ENCODE measurements around the gene SLAMF8.

The SLAMF8 gene

DNA sequence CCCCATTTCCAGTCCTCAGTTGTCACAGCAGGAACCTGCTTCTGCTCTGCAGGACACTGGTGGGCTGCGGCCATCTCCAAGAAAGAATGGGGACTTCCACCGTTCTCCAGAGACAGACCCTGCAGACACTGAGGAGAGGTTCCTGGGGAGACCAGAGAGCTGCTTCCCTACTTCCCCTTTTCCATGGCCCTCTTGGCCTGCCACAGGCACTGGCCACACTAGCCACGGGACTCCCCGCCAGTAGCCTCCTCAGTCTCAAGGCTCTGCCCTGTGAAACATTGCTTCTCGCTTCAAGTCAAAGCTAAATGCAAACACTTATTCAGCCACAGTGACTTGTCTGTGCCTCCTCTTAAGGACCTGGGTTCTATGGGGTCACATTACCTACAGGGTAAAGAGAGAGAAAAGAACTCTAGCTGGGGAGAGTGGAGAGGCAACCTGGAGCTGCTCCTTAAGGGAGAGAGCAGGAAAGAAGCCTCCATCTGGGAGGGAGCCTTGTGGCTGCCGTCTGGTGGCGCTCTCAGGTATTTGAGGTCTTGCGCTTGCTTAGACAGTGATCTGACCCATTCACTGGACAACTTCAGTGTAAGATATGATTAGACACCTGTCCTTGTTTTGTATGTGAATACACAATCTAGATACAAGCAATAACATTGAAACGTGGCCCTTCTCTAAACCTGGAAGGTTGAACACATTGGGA lies 5.4 kb upstream of the SLAMF8 start:
- DNase-seq, result peak; percentile 68

DNA sequence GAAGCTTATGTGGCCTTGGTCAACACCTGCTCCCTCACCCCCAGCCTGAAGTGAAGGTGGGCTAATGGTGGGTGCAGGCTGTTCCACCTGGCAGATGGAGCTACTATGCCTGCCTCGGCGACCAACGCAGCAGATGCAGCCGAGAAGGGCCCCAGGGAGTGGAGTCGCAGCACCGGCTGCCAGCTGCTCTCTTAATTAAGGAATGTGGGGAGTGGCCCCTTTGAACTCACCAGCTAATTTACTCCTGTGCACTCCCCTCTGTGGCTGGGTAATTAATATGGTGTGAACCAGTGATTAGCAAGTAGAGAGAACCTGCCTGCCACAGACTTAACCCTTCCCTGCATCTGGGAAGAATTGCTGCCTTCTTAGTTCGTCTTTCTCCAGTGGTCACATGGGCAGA lies 3.3 kb upstream of the SLAMF8 start:
- DNase-seq, result peak; percentile 99

GRCh38 chr1:159825564-159825963 lies 1.1 kb upstream of the SLAMF8 start:
- no peak for DNase-seq

GRCh38 chr1:159827102-159827490 lies 423 bp downstream of the SLAMF8 start:
- no peak for DNase-seq

GRCh38 chr1:159827549-159827948 lies 876 bp downstream of the SLAMF8 start:
- DNase-seq, result no peak

DNA sequence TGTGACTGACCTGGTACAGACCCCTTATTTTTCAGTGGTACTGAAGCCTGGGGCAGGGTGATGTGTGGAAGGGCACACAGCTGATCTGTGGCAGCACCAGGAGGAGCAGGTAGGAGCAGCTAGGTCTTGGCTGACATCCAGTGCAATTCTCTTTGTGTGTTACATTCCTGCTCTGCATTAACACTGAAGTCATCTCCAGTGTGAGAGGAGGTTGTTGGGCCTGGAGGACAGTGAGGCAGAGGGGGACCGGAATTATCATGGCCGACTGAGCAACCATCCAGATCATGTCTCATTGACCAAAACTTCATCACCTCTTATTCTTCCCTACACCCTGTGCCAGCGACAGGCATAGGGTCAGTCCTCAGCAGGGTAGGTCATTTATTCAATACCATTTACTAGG lies 1.5 kb downstream of the SLAMF8 start:
- peak; percentile 73 for DNase-seq

GRCh38 chr1:159828581-159829272 lies 2.1 kb downstream of the SLAMF8 start:
- DNase-seq, result peak; percentile 45

GRCh38 chr1:159829273-159829634 lies 2.6 kb downstream of the SLAMF8 start:
- DNase-seq, result peak; percentile 74

GRCh38 chr1:159829822-159830465 lies 3.3 kb downstream of the SLAMF8 start:
- peak; percentile 19 for DNase-seq

DNA sequence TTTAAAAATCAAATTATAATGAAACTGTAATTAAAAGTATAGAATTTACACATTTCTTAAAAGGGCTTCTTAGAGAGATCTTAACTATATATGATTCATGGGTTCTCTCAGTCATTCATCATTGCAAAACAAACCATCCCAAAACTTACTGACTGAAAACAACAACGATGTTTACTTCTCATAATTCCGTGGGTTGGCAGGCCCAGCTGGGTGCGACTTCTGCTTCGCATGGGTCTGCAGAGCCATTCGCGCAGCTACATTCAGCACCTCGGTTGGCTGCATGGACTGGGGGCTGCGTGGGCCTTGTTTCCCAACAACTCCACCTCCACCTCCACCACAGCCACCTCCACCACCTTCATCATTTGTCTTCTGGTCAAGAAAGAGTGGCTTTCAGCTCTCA lies 4.0 kb downstream of the SLAMF8 start:
- no peak for DNase-seq

GRCh38 chr1:159831412-159832141 lies 4.9 kb downstream of the SLAMF8 start:
- peak; percentile 86 for DNase-seq

DNA sequence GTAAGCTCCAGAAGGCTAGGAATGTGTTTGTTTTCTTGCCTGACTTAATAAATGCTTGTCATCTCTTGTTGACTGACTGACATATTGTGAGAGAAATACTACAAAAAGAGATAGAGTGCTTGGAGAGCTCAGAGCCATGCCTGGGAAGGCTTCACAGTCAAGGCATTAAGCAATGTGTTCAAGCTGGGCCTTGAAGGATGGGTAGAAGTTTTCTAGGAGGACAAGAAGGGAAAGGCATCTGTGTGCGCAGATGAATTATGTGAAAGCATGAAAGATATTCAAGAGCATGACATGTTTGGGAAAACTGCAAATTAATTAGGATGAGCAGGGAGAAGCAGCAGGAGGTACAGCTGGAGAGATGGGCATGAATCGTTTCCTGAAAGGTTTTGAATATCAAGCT lies 5.6 kb downstream of the SLAMF8 start:
- no peak for DNase-seq

DNA sequence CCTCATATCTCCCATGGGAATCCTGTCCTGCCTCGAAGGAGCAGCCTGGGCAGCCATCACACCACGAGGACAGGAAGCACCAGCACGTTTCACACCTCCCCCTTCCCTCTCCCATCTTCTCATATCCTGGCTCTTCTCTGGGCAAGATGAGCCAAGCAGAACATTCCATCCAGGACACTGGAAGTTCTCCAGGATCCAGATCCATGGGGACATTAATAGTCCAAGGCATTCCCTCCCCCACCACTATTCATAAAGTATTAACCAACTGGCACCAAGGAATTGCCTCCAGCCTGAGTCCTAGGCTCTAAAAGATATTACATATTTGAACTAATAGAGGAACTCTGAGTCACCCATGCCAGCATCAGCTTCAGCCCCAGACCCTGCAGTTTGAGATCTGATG lies 8.7 kb downstream of the SLAMF8 start:
- no peak for DNase-seq

GRCh38 chr1:159835862-159836525 lies 9.3 kb downstream of the SLAMF8 start:
- peak; percentile 14 for DNase-seq

DNA sequence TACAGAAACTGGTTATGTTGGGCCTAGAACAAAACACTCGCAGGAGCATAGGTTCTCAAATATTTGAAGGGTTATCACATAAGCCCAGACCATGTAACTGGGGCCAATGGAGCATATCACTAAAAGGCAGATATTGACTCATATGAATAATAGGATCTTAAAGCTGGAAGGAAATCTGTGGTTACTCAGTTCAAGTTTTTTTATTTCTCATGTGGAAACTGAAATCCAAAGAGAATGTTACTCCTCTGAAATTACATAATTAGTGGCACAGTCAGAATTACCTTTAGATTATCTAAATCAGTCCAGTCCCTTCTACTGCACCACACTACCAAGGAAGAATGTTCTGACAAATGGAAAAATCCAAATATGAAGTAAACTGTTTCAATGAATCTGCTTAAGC lies 12.0 kb downstream of the SLAMF8 start:
- no peak for DNase-seq

DNA sequence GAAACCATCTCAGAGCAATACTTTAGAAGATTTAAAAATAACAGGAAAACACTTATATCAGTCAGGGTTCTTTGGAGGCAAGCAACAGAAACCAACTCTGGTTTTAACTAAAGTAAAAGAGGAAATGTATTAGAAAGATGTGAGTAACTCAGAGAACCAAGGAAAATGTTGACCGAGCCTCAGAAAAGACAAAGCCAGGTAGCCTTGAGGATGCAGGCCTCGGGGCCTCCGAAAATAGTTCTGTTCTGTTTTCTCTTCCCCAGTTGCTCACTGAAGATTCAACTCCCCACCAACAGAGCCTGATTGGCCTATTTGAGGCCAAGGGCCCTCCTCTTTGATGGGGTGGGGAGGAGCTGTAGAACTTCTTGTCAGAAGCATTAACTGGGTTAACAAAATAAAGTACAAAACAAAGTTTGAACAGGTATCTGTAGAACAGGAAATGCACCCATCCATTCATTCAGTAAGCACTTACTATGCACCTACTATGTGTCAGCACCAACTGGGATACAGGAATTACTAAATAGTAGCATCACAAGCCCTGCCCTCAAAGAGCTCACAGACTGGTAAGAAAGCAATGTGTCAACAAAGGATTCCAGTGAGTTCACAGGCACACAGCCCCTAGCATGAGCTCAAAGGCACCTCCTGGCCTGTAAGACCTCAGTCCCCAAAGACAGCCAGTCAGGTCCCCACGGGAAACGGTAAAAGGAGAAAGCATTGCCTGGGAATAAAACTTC lies 12.6 kb downstream of the SLAMF8 start:
- no peak for DNase-seq

DNA sequence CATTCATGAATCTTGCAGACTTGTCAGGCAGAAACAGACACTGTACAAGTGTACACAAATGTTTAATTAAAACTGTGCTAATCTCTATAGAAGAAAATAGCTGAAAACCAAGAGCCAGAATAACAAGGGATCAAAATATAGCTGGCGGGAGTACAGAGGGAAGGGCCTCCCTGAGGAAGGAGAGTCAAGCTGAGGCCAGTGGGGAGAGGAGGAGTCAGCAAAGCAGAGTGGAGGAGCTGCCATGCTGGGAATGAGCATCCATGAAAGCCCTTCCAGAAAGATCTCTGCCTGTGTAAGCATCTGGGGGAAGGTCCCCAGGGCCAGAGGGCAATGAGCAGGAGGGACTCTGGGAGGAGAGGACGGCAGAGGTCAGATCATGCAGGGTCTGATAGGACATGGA lies 15.1 kb downstream of the SLAMF8 start:
- DNase-seq, result no peak

DNA sequence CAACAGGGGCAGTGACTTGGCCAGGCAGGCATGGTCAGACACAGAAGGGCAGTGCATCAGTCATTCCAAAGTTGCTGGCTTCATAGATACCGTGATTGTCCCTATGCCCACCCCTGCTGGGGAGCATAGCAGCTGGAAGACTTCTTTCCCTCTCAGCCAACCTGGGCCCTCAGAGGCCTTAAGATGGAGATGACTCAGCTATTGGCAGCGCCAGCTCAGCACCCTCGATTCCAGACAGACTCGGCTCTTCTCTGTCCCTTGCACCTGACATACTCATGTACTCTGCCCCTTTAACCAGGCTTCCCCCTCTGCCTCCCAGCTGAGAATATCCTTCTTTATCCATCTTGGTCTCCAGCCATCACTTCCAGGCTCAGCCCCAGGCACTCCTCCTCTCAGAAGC lies 16.8 kb downstream of the SLAMF8 start:
- DNase-seq, result no peak

- DNase-seq, result no peak
Observed at GRCh38 chr1:159845751-159846629, 19.3 kb downstream of the SLAMF8 start.

DNA sequence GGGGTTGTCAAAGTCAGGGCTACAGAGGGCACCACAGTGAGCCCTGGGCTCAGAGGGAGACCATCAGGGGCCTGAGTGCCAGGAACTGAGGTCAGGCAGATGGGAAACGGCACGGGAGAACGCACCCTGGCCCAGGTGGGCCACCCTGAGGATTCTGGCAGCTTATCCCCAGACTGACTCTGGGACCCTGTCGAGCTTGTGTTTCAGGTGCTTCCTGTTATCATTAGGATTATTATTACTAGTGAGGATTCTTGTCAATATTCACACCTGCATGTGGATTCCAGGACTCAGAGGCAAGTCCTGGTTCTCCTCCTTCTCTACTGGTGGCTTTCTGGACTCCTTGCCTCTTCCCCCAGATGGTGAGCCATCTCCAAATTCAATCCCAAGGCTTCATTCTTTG lies 20.6 kb downstream of the SLAMF8 start:
- no peak for DNase-seq

GRCh38 chr1:159848326-159848725 lies 21.7 kb downstream of the SLAMF8 start:
- DNase-seq, result no peak
